Ovary (tissue), 3 donors: ENCODE measurements around the gene DNLZ.

Source experiments
- EP300 ChIP-seq: sonication (generic); formaldehyde crosslinking; IDR thresholded peaks from one replicate; pipeline ENCODE4 v1.6.1; 2017; ENCODE audit warnings: antibody characterized with exemption
- POLR2A ChIP-seq: fragments of 450-650 bp; IDR thresholded peaks from one replicate; pipeline ENCODE4 v1.6.1; 2017; ENCODE audit warnings: antibody characterized with exemption, mild to moderate bottlenecking, moderate library complexity
- TF ChIP-seq, protein P1 (sequence below), 3 donors: fragments of 450-650 bp in 2 of 3; fragments of 200-600 bp in 1 of 3; IDR thresholded peaks; one replicate each; pipeline versions ENCODE4 v1.5.1 to v1.8.0; 2016 to 2022; ENCODE audit warnings: antibody characterized with exemption in 3 of 3, mild to moderate bottlenecking in 1 of 3
- donor health status: DM: no; HTN: no; CAD: no.

DNA sequence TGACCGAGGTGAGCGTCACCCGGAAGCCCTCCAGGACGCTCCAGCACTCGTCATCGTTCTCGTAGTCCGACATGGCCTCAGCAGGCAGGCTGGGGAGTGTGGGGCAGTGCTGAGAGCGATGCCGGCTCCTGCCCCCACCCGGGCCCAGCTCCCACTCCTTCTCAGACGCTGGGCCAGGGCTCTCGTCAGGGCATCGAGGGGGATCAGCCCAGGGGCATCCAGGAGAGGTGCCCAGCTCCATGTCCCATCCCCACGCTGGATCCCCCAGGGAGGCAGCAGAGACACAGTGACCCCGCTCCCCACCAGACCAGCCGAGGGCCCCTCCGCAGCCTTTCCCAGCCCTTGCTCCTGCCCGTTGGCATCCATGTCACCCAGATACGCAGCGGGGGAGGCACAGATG is 8.5 kb upstream of the DNLZ start:
- TF ChIP-seq, protein P1, sequence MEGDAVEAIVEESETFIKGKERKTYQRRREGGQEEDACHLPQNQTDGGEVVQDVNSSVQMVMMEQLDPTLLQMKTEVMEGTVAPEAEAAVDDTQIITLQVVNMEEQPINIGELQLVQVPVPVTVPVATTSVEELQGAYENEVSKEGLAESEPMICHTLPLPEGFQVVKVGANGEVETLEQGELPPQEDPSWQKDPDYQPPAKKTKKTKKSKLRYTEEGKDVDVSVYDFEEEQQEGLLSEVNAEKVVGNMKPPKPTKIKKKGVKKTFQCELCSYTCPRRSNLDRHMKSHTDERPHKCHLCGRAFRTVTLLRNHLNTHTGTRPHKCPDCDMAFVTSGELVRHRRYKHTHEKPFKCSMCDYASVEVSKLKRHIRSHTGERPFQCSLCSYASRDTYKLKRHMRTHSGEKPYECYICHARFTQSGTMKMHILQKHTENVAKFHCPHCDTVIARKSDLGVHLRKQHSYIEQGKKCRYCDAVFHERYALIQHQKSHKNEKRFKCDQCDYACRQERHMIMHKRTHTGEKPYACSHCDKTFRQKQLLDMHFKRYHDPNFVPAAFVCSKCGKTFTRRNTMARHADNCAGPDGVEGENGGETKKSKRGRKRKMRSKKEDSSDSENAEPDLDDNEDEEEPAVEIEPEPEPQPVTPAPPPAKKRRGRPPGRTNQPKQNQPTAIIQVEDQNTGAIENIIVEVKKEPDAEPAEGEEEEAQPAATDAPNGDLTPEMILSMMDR (IDR thresholded peaks at IDR 0.05) = no peak
- TF ChIP-seq POLR2A (no peak), EP300 (no peak)
